BE2C (cell line): Measurements from ENCODE around the gene DOK7.

ENCODE experiments used
- DNase-seq: peaks from one replicate; pipeline ENCODE4 v3.0.0-alpha.2; 2020
- H3K27me3 ChIP-seq: fragments of 250-450 bp; sonication (Bioruptor Pico); 2 replicates; pipeline ENCODE4 v1.5.1; 2020; ENCODE audit warnings: mild to moderate bottlenecking
- H3K36me3 ChIP-seq: fragments of 250-450 bp; sonication (Bioruptor Pico); 2 replicates; pipeline ENCODE4 v1.5.1; 2020; ENCODE audit warnings: mild to moderate bottlenecking
- H3K4me1 ChIP-seq: fragments of 250-450 bp; sonication (Bioruptor Pico); 2 replicates; pipeline ENCODE4 v1.5.1; 2020
- H3K4me3 ChIP-seq: 2 replicates; pipeline ENCODE4 v1.5.1; 2011; ENCODE audit warnings: low read depth, low read length
- H3K9me3 ChIP-seq: fragments of 250-450 bp; sonication (Bioruptor Pico); 2 replicates; pipeline ENCODE4 v1.5.1; 2020
- TF ChIP-seq, protein P1 (sequence below): IDR thresholded peaks from 2 replicates; pipeline ENCODE4 v1.5.1; 2012; ENCODE audit warnings: mild to moderate bottlenecking, low read depth, low read length

The DOK7 gene

DNA sequence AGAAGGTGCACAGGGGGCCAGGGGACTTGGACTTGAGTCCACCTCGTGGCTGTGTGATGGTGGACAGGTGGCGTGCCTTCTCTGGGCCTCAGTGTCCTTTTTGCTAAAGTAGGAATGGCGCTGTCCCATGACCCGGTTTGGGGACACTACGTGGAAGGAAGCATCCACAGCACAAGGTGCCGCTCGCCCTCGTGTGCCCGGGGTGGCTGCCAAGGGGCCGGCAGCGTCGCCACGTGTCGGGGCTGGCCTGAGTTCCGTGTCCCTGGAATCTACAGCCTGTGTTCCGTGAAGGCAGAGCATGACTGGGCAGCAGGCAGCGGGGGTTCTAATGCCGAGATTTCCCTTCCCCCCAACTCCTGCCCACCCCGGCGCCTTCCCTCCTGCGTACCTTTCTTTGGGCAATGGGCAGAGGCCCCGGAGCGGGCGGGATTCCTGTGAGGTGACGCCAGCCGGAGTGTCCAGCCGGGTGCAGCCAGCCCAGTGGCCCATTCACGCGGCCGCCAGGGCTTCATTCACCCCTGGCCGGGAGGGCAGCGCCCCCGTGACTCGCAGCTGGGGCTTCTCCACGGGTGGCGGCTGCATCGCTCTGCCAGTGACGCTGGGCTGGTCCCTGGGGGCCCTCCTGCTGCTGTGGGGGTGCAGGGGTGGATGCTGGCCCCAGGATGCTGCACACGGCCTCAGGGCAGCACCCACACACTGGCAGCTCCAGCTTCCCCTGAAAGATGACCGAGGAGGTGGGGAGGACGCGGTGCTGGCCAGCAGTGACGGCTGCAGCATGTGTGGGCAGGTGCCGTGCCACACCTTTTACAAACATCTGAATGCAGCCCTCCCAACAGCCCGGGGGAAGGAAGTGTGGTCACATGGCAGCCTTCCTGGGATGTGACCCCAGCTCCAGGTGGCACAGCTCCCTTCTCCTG, 21.2 kb downstream of the DOK7 start:
- Histone ChIP-seq H3K4me1 (no peaks in the 10 kb centered on the region), H3K9me3 (no peaks in the 10 kb centered on the region), H3K4me3 (no peak overlapping the region), H3K27me3 (peaks cover 28% of the 10 kb centered on the region), H3K36me3 (no peaks in the 10 kb centered on the region)
- TF ChIP-seq, protein P1, sequence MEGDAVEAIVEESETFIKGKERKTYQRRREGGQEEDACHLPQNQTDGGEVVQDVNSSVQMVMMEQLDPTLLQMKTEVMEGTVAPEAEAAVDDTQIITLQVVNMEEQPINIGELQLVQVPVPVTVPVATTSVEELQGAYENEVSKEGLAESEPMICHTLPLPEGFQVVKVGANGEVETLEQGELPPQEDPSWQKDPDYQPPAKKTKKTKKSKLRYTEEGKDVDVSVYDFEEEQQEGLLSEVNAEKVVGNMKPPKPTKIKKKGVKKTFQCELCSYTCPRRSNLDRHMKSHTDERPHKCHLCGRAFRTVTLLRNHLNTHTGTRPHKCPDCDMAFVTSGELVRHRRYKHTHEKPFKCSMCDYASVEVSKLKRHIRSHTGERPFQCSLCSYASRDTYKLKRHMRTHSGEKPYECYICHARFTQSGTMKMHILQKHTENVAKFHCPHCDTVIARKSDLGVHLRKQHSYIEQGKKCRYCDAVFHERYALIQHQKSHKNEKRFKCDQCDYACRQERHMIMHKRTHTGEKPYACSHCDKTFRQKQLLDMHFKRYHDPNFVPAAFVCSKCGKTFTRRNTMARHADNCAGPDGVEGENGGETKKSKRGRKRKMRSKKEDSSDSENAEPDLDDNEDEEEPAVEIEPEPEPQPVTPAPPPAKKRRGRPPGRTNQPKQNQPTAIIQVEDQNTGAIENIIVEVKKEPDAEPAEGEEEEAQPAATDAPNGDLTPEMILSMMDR = no peak
- no peak for DNase-seq

DNA sequence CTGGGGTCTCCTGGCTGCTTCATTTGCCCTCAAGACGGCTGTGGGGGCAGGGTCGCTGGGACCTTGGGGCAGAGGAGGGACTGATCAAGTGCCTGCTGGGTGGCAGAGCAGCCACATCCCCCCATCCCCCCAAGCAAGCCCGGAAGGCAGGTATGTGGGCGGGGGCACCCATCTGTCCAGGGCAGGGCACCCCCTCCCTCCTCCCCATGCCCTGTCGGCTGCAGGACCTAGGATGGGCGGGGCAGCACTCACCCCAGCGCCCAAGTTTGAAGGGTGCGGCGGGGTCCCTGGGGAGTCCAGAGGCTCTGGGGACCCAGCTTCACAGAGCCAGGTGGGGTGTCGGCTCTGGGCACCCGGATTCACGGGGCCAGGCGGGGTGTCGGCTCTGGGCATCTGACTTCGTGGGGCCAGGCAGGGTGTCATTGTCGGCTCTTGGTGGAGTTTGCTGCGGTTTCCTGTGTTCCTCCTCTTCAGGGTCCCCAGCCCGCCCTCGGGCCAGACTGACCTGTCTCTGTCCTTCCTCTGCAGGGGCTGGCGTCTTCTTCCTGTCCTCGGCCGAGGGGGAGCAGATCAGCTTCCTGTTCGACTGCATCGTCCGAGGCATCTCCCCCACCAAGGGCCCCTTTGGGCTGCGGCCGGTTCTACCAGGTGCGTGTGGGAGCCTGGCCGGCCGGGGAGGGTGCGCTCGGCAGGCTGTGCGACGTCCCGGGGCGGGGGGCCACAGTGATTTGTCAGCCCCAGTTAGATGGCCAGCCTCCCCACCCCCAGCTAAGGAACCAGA, 22.1 kb downstream of the DOK7 start:
- no peak overlapping the region for H3K4me3 ChIP-seq
- DNase-seq = no peak
- H3K9me3 ChIP-seq = no peaks in the 10 kb centered on the region
- H3K4me1 ChIP-seq = no peaks in the 10 kb centered on the region
- no peaks in the 10 kb centered on the region for H3K36me3 ChIP-seq
- TF ChIP-seq, protein P1 = no peak
- peaks cover 28% of the 10 kb centered on the region for H3K27me3 ChIP-seq

DNA sequence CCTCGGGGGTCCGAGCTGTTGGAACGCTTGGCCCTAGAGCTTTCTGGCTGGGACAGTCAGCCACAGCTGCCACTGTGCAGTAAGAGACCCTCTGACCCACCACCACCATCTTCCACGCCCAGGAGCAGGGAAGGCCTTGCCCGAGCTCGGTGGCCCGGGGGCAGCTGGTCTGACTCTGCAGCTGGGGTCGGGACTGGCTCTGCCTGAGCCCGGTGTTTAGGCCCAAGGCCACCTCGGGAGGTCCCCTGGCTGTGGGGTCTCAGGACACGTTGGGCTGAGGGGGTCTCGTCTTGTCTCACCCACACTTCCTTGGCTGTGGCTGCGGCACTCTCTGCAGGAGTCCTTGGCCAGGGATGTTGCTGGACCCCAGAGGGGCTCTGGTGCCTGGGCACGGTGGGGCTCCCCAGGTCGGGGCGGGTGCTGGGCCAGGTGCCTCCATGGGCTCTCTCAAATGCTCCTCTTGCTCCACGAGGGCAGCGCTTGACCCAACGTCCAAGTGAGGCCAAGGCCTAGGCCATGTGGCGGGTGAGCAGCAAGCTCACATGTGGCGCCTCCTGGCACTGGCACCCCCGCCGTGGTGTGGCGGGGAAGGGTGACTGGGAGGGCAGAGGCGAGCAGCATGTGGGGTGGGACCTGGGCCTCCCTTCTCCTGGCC, 22.9 kb downstream of the DOK7 start:
- no peak overlapping the region for H3K4me3 ChIP-seq
- peaks cover 28% of the 10 kb centered on the region for H3K27me3 ChIP-seq
- no peak for DNase-seq
- H3K9me3 ChIP-seq = no peaks in the 10 kb centered on the region
- TF ChIP-seq, protein P1 = no peak
- H3K4me1 ChIP-seq = no peaks in the 10 kb centered on the region
- no peaks in the 10 kb centered on the region for H3K36me3 ChIP-seq

DNA sequence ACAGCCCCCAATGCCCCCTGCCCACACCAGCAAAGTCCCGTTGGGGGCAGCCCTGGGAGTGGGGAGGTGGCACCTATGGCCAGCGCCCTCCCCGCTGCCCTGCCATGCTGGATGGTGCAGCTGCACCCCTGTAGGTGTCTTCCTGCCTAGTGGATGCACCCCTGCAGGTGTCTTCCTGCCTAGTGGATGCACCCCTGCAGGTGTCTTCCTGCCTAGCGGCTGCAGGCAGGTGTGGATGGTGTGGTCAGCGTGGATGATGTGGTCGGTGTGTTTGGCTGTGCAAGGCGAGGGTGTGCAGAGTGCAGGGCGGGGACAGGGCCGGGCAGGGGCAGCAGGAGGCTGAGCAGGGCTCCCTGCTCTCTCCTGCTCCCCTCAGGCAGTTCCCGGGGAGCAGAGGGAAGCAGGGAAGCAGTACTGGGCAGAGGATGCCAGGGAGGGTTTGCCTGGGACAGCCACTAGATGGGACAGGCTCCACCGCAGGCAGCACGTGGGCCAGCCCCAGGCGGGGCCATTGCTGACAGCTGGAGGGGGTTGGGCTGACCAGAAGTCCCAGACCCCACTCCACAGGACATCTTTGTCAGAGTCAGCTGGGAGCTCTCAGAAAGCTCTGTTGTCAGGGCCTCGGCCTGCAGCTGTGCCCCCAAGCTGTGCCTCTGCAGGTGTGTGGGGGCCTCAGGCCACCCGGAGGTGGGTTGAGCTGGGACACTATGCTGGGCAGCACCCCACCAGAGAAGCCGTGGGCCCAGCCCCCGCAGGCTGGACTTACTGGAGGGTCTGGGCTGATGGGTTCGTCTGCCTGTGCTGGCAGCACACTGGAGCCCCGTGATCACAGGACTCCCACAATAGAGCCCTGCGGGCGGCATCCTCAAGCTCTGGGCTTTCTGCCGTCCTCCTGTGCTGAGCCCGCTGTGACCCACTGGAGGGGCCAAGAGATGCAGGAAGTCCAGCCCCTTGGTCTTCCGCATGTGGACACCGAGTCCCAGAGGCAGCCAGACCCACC, 23.7 kb downstream of the DOK7 start:
- DNase-seq = peak; percentile 48
- Histone ChIP-seq H3K4me1 (no peaks in the 10 kb centered on the region), H3K4me3 (no peak overlapping the region), H3K36me3 (no peaks in the 10 kb centered on the region), H3K27me3 (peaks cover 32% of the 10 kb centered on the region), H3K9me3 (no peaks in the 10 kb centered on the region)
- TF ChIP-seq, protein P1 = no peak

DNA sequence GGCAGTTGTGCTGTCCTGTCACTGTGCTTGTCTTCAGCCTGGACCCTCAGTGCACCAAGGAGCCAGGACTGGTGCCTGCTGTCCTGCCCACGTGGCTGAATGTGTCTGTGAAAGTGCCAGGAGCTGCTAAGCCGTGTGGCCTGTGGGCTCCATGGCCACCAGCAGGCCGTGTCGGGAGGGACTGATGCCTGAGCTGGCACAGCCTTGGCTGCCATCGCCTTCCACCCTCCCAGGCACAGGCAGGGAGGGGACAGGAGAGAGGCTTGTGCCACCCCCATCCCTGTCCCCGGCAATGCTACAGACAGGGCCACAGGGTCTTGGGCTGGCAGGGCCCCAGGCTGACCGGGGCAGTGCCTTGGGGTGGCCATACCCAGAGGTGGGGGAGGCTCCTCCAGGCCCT, 24.8 kb downstream of the DOK7 start:
- no peak for DNase-seq
- Histone ChIP-seq H3K36me3 (no peaks in the 10 kb centered on the region), H3K27me3 (peaks cover 43% of the 10 kb centered on the region), H3K4me1 (no peaks in the 10 kb centered on the region), H3K4me3 (no peak overlapping the region), H3K9me3 (no peaks in the 10 kb centered on the region)
- TF ChIP-seq, protein P1 = no peak
